Measurements from ENCODE around the gene RAB7A.
"Not testable (repeated sequence)": the region's sequence is repeated elsewhere in the genome, so short reads cannot be mapped to it uniquely, and the experiment has no call there.

Gene RAB7A

GRCh38 chr3:128727485-128727884 lies 1.5 kb downstream of the RAB7A start:
- Histone ChIP-seq H3K4me3 (ENCODE audit: low read depth, low read length) (no peak overlapping the region), H3K27me3 (ENCODE audit: insufficient read depth, low read depth, severe bottlenecking) (no peaks in the 10 kb centered on the region), H3K9me3 (ENCODE audit: severe bottlenecking) (no peaks in the 10 kb centered on the region), H3K27ac (no peak overlapping the region), H3K36me3 (peaks cover 23% of the 10 kb centered on the region)
- no peak for DNase-seq
- no peak for TF ChIP-seq CTCF (IDR thresholded peaks at IDR 0.05; ENCODE audit: low read depth, low read length)

DNA sequence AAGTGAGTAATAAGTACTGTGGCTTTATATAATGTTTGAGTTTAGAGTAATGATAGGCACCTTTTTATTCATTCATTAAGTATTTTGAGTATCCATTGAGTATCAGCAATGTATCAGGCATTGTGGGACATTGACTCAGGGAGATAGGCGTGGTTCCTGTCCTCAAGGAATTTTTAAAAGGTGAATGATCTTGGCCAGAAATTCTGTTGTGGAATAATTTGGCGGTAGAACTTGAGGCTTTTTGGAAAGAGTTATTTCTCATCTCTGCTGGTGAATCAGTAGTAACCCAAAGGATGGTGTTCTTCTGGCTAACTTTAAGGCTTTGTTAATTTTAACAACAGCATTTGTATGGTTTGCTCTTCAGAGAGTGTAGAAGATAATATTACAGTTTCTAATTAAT lies 2.0 kb downstream of the RAB7A start:
- no peak for DNase-seq
- no peaks in the 10 kb centered on the region for H3K9me3 ChIP-seq (ENCODE audit: severe bottlenecking)
- no peaks in the 10 kb centered on the region for H3K27me3 ChIP-seq (ENCODE audit: insufficient read depth, low read depth, severe bottlenecking)
- TF ChIP-seq CTCF (IDR thresholded peaks at IDR 0.05; ENCODE audit: low read depth, low read length) = no peak
- H3K27ac ChIP-seq = no peak overlapping the region
- peaks cover 23% of the 10 kb centered on the region for H3K36me3 ChIP-seq
- H3K4me3 ChIP-seq (ENCODE audit: low read depth, low read length) = no peak overlapping the region

DNA sequence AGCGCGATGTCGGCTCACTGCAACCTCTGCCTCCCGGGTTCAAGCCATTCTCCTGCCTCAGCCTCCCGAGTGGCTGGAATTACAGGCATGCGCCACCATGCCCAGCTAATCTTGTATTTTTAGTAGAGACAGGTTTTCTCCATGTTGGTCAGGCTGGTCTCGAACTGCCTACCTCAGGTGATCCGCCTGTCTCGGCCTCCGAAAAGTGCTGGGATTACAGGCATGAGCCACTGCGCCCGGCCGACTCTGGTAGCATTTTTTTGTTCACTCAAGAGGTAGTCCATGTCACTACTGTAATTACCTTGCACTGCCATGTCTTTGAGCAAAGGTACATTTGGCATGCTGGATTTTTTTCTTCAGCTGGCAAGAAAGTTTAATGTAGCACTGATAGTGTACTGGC lies 2.5 kb downstream of the RAB7A start:
- peaks cover 23% of the 10 kb centered on the region for H3K36me3 ChIP-seq
- H3K27ac ChIP-seq; DNase-seq; H3K27me3 ChIP-seq (ENCODE audit: insufficient read depth, low read depth, severe bottlenecking); H3K9me3 ChIP-seq (ENCODE audit: severe bottlenecking); H3K4me3 ChIP-seq (ENCODE audit: low read depth, low read length): not testable (repeated sequence)

DNA sequence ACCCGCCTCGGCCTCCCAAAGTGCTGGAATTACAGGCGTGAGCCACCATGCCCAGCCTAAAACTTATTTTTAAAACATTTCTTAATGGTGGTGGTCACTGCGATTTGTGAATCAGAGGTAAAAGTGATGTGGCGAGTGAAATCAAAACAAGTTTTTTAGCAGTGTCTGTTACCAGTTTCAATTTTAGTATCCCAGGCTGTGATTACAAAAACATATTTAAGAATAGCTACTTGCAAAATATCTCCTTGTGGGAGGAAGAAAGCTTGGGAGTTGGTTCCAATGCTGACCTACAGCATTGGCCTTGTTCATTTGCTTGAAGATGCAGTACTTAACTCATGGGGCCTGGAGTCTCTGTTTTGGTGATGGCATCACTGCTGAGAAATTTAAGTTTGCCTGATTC lies 4.5 kb downstream of the RAB7A start:
- Histone ChIP-seq H3K27ac (no peak overlapping the region), H3K9me3 (ENCODE audit: severe bottlenecking) (no peaks in the 10 kb centered on the region), H3K27me3 (ENCODE audit: insufficient read depth, low read depth, severe bottlenecking) (no peaks in the 10 kb centered on the region), H3K4me3 (ENCODE audit: low read depth, low read length) (no peak overlapping the region), H3K36me3 (peaks cover 23% of the 10 kb centered on the region)
- no peak for DNase-seq
- TF ChIP-seq CTCF (IDR thresholded peaks at IDR 0.05; ENCODE audit: low read depth, low read length) = no peak

DNA sequence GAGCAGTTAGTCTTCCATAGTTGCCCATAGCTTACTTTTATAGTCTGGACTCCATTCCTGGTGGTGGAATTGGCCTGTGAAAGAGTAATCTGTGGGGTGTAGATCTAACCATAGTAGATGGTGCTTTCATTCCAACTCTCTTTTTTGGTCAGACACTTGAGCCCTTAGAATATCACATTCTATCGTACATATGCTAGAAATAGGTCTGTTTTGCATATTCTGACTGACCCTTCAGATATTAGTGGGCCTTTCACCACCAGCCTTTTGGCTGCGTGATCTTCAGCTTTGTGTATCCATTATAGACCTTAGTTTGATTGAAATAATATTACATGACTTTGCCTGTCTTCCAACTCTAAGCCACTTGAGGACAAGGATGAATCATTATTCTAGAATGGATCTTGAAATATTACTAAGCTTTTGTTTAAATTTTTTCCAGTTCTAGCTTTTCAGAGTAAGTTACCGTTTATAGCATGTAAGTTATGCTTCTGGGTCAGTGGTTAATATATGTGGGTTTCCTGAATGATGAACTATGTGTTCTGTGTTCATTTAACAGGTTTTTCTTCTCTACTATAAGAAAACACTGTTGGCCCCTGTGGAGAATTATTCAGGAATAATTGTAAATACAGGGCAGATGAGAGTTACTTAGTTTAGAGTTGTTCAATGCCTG lies 8.7 kb downstream of the RAB7A start:
- no peak for TF ChIP-seq CTCF (IDR thresholded peaks at IDR 0.05; ENCODE audit: low read depth, low read length)

GRCh38 chr3:128735287-128735686 lies 9.3 kb downstream of the RAB7A start:
- no peak for DNase-seq
- Histone ChIP-seq H3K4me3 (ENCODE audit: low read depth, low read length) (no peak overlapping the region), H3K36me3 (peaks cover 20% of the 10 kb centered on the region), H3K27ac (no peak overlapping the region), H3K27me3 (ENCODE audit: insufficient read depth, low read depth, severe bottlenecking) (no peaks in the 10 kb centered on the region), H3K9me3 (ENCODE audit: severe bottlenecking) (no peaks in the 10 kb centered on the region)
- no peak for TF ChIP-seq CTCF (IDR thresholded peaks at IDR 0.05; ENCODE audit: low read depth, low read length)

More for the DNA sequence above, 8.7 kb downstream of the RAB7A start:
- no peak for DNase-seq
- no peaks in the 10 kb centered on the region for H3K9me3 ChIP-seq (ENCODE audit: severe bottlenecking)
- H3K27me3 ChIP-seq (ENCODE audit: insufficient read depth, low read depth, severe bottlenecking) = no peaks in the 10 kb centered on the region
- H3K36me3 ChIP-seq = peaks cover 14% of the 10 kb centered on the region
- H3K4me3 ChIP-seq (ENCODE audit: low read depth, low read length) = no peak overlapping the region
- no peak overlapping the region for H3K27ac ChIP-seq

Measured in WERI-Rb-1 (cell line).